OCI-LY3 (cell line): ENCODE data around the gene IKZF4.

ENCODE experiments used
- H2AFZ ChIP-seq: fragments of 200-600, 300-600 bp; shearing (Covaris generic); 2 replicates; pipeline ENCODE4 v1.6.0; 2014; ENCODE audit warnings: antibody characterized with exemption, low read depth, low read length
- H3K27ac ChIP-seq: fragments of 200-600, 300-600 bp; sonication (generic); 2 replicates; pipeline ENCODE4 v1.5.1; 2014; ENCODE audit warnings: mild to moderate bottlenecking, low read length, moderate library complexity, mixed read lengths
- H3K27me3 ChIP-seq: fragments of 200-600, 300-600 bp; sonication (generic); 2 replicates; pipeline ENCODE4 v1.6.1; 2014; ENCODE audit warnings: low read depth, low read length, mixed read lengths
- H3K36me3 ChIP-seq: fragments of 200-600, 300-600 bp; sonication (generic); replicated peaks from 2 replicates; pipeline ENCODE3; 2014; ENCODE audit warnings: low read depth, low read length, mixed read lengths
- H3K4me1 ChIP-seq: fragments of 300-600, 200-600 bp; sonication (generic); 2 replicates; pipeline ENCODE4 v1.6.1; 2014; ENCODE audit warnings: low read length, mixed read lengths
- H3K4me2 ChIP-seq: fragments of 200-600, 300-600 bp; sonication (generic); 2 replicates; pipeline ENCODE4 v1.6.1; 2014; ENCODE audit warnings: low read length, mixed read lengths
- H3K4me3 ChIP-seq: fragments of 300-600, 200-600 bp; sonication (generic); 2 replicates; pipeline ENCODE4 v1.5.1; 2014; ENCODE audit warnings: antibody characterized with exemption, mild to moderate bottlenecking, low read length, moderate library complexity
- H3K79me2 ChIP-seq: fragments of 300-600, 200-600 bp; shearing (Covaris generic); 2 replicates; pipeline ENCODE4 v1.6.1; 2014; ENCODE audit warnings: mild to moderate bottlenecking, low read length, mixed read lengths
- H3K9ac ChIP-seq: fragments of 300-600, 200-600 bp; shearing (Covaris generic); 2 replicates; pipeline ENCODE4 v1.6.0; 2014; ENCODE audit warnings: mild to moderate bottlenecking, low read length, moderate library complexity
- H3K9me3 ChIP-seq: fragments of 200-600, 300-600 bp; shearing (Covaris generic); 2 replicates; pipeline ENCODE4 v1.6.1; 2014; ENCODE audit warnings: low read length, mixed read lengths; ENCODE audit not compliant: insufficient read depth
- H4K20me1 ChIP-seq: fragments of 200-600, 300-600 bp; sonication (generic); 2 replicates; pipeline ENCODE4 v1.6.1; 2016; ENCODE audit warnings: low read length, mixed read lengths; ENCODE audit not compliant: insufficient read depth
- EZH2phosphoT487 ChIP-seq: fragments of 200-600 bp; shearing (Covaris generic); IDR thresholded peaks from 2 replicates; pipeline ENCODE4 v1.6.1; 2018; ENCODE audit warnings: antibody characterized with exemption, mixed run types, low read depth
- TF ChIP-seq, protein P1 (sequence below): fragments of 200-600, 300-600 bp; sonication (generic); IDR thresholded peaks from 2 replicates; pipeline ENCODE4 v1.5.1; 2014; ENCODE audit warnings: antibody characterized with exemption, low read length, low read depth

Gene IKZF4

DNA sequence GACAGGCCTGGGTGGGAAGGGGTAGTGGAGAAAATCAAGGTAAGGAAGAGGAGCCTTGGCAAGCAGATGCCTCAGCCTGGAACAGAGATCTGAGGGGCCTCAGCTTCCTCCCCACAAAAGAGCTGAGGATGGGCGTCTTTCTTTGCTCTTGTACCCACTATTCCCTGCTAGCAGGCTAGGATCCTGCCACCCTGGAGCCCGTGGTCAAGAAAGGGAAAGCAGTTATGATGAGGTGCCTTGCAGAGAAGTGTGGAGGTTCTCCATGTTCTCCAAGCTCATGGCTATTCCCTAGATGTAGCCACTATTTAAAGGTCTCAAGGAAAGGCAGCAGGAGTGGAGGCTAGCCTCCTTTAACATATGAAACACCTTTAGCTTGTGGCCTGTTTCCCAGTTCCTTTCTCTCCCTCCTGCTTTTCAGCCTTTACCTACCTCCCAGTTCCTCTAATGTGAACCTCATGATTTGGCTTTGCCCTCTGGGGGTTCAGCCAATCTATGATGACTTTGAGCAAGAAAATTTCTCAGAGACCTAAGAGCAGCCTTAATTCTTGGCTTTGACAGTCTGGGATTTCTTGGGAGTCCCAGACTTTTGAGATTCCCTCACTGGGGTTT lies 1.1 kb downstream of the IKZF4 start:
- no peaks in the 10 kb centered on the region for H3K27me3 ChIP-seq
- H3K79me2 ChIP-seq: no peaks in the 10 kb centered on the region
- no peaks in the 10 kb centered on the region for H3K36me3 ChIP-seq
- H3K4me3 ChIP-seq: no peak overlapping the region
- H3K27ac ChIP-seq: no peak overlapping the region
- no peaks in the 10 kb centered on the region for H4K20me1 ChIP-seq
- no peaks in the 10 kb centered on the region for H3K9me3 ChIP-seq
- H3K4me2 ChIP-seq: peak overlapping the region; percentile 46
- H3K9ac ChIP-seq: no peak overlapping the region
- H2AFZ ChIP-seq: no peak overlapping the region
- peaks cover 11% of the 10 kb centered on the region for H3K4me1 ChIP-seq
- no peak for TF ChIP-seq EZH2phosphoT487
- TF ChIP-seq, protein P1, sequence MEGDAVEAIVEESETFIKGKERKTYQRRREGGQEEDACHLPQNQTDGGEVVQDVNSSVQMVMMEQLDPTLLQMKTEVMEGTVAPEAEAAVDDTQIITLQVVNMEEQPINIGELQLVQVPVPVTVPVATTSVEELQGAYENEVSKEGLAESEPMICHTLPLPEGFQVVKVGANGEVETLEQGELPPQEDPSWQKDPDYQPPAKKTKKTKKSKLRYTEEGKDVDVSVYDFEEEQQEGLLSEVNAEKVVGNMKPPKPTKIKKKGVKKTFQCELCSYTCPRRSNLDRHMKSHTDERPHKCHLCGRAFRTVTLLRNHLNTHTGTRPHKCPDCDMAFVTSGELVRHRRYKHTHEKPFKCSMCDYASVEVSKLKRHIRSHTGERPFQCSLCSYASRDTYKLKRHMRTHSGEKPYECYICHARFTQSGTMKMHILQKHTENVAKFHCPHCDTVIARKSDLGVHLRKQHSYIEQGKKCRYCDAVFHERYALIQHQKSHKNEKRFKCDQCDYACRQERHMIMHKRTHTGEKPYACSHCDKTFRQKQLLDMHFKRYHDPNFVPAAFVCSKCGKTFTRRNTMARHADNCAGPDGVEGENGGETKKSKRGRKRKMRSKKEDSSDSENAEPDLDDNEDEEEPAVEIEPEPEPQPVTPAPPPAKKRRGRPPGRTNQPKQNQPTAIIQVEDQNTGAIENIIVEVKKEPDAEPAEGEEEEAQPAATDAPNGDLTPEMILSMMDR: no peak

DNA sequence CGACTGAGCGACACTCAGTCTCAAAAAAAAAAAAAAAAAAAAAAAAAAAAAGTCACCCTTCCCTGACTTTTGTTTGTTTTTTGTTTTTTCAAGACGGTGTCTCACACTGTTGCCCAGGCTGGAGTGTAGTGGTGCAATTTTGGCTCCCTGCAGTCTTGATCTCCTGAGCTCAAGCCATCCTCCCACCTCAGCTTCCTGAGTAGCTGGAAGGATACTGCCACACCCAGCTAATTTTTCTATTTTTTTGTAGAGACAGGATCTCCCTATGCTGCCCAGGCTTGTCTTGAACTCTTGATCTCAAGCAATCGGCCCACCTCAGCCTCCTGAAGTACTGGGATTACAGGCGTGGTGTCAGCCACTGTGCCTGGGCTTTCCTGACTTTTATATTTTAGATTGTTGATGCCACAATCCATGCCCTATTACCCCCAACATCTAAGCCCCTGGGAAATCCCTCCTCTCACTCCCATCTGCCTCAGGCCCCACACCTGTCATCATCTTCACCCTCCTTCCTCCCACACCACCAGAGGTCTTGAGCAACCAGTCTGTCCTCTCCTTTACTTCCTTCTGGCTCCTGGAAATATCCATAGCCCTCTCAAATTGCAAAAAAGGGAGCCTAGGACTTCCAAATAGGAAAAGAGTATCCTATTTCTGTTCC lies 7.8 kb downstream of the IKZF4 start:
- H3K4me2 ChIP-seq: no peak overlapping the region
- H3K27me3 ChIP-seq: no peaks in the 10 kb centered on the region
- H3K9me3 ChIP-seq: no peaks in the 10 kb centered on the region
- no peak overlapping the region for H3K9ac ChIP-seq
- H3K4me1 ChIP-seq: no peaks in the 10 kb centered on the region
- no peaks in the 10 kb centered on the region for H3K36me3 ChIP-seq
- no peaks in the 10 kb centered on the region for H3K79me2 ChIP-seq
- no peaks in the 10 kb centered on the region for H4K20me1 ChIP-seq
- no peak for TF ChIP-seq EZH2phosphoT487
- TF ChIP-seq, protein P1: no peak
- no peak overlapping the region for H3K27ac ChIP-seq
- H2AFZ ChIP-seq: no peak overlapping the region
- H3K4me3 ChIP-seq: no peak overlapping the region

DNA sequence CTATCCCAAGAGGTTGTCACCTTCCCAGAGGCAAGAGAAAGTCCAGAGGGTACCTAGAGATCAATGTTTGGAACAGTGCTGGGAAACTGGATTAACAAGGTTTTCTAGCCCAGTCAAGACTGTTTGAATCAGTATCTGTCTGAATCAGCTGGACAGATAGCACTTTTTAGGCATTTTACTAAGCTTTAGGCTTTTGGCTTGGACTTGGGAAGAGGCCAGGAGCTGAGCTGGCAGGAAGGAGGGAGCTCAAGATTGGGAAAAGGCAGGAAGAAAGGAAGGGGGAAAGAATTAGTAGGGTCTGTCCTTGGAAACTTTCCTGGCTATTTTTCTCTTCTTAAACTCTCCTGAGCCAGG lies 8.3 kb downstream of the IKZF4 start:
- Histone ChIP-seq H3K4me1 (no peaks in the 10 kb centered on the region), H3K9ac (no peak overlapping the region), H3K4me3 (no peak overlapping the region), H3K27ac (no peak overlapping the region), H3K4me2 (no peak overlapping the region), H3K27me3 (no peaks in the 10 kb centered on the region), H4K20me1 (no peaks in the 10 kb centered on the region), H3K9me3 (no peaks in the 10 kb centered on the region), H3K36me3 (no peaks in the 10 kb centered on the region), H2AFZ (no peak overlapping the region), H3K79me2 (no peaks in the 10 kb centered on the region)
- TF ChIP-seq EZH2phosphoT487: no peak
- TF ChIP-seq, protein P1: no peak

DNA sequence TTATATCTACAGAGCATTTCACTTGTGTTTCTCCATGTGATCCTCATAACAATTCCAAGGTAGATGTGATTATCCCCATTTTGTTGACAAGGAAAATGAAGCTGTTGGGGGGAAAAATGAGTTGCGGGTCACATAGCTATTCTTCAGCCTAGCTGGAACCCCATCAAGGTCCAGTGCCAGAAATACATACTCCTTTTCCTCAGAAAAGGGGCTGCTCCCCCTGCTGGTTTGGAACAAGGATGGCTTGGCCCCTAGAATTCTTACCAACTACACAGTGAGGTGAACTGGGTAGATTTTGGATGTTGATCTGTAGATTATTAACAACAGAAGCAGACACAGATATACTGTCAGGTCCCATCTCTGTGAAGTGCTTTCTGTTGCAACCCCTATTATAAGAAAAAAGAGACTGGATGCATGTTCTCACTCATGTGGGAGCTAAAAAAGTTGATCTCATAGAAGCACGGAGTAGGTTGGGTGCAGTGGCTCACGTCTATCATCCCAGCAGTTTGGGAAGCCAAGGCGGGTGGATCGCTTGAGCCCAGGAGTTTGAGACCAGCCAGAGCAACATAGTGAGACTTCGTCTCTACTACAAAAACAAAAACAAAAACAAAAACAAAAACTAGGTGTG lies 8.9 kb downstream of the IKZF4 start:
- TF ChIP-seq, protein P1: peak; percentile 69
- no peak for TF ChIP-seq EZH2phosphoT487
- no peaks in the 10 kb centered on the region for H3K27me3 ChIP-seq
- no peaks in the 10 kb centered on the region for H3K4me1 ChIP-seq
- no peak overlapping the region for H2AFZ ChIP-seq
- no peak overlapping the region for H3K9ac ChIP-seq
- no peaks in the 10 kb centered on the region for H3K79me2 ChIP-seq
- H3K4me3 ChIP-seq: no peak overlapping the region
- no peaks in the 10 kb centered on the region for H3K9me3 ChIP-seq
- no peaks in the 10 kb centered on the region for H4K20me1 ChIP-seq
- no peak overlapping the region for H3K4me2 ChIP-seq
- no peak overlapping the region for H3K27ac ChIP-seq
- H3K36me3 ChIP-seq: no peaks in the 10 kb centered on the region
